PC-9 (cell line): ENCODE results near the gene MLXIP. TPM values are rescaled to one million over a fixed set of nuclear protein-coding genes. Genes with fewer than 3 reads are reported as not detected.
"Not testable (repeated sequence)": the region's sequence is repeated elsewhere in the genome, so short reads cannot be mapped to it uniquely, and the experiment has no call there.

ENCODE experiments used
- BruUV-seq: library from RNA; stranded (reverse); fragments of 400-500 nt; replicated peaks from 2 replicates; lab custom pipeline; 2021; lab: Mats Ljungman, UMichigan
- CTCF ChIA-PET: fragments of 300-600 bp; sonication (Branson Sonifier 250); formaldehyde crosslinking; loops from one replicate; lab custom pipeline; 2022; ENCODE audit warnings: antibody characterized with exemption; lab: Charles Lee
- POLR2A ChIA-PET: fragments of 300-600 bp; sonication (Branson Sonifier 250); formaldehyde crosslinking; loops from one replicate; lab custom pipeline; 2022; ENCODE audit warnings: antibody characterized with exemption; ENCODE audit not compliant: unreplicated experiment; lab: Charles Lee
- DNase-seq, 2 experiments: peaks; one replicate each; pipeline versions ENCODE4 v3.0.0 to v3.0.0-alpha.2; 2015 to 2022; ENCODE audit warnings: mixed read lengths in 1 of 2
- H2AFZ ChIP-seq: fragments of 200-600 bp; sonication (generic); 2 replicates; pipeline ENCODE4 v1.8.1; 2017; ENCODE audit warnings: antibody characterized with exemption
- H3F3A ChIP-seq: fragments of 200-600 bp; sonication (generic); 2 replicates; pipeline ENCODE4 v1.8.1; 2017; ENCODE audit warnings: antibody characterized with exemption, mild to moderate bottlenecking, low read depth; ENCODE audit not compliant: insufficient read depth
- H3K27ac ChIP-seq: fragments of 200-600 bp; sonication (generic); 2 replicates; pipeline ENCODE4 v1.6.1; 2016; ENCODE audit warnings: mixed run types
- H3K27me3 ChIP-seq: fragments of 200-600 bp; sonication (generic); 2 replicates; pipeline ENCODE4 v1.6.1; 2016; ENCODE audit warnings: low read depth, mixed run types; ENCODE audit not compliant: insufficient read depth
- H3K36me3 ChIP-seq: fragments of 200-600 bp; sonication (generic); 2 replicates; pipeline ENCODE4 v1.6.1; 2016; ENCODE audit warnings: low read depth, mixed run types
- H3K4me1 ChIP-seq: fragments of 200-600 bp; sonication (generic); replicated peaks from 2 replicates; pipeline ENCODE4 v1.6.1; 2016; ENCODE audit warnings: mixed run types; ENCODE audit not compliant: insufficient read depth
- H3K4me2 ChIP-seq: fragments of 200-600 bp; sonication (generic); 2 replicates; pipeline ENCODE4 v1.6.1; 2017; ENCODE audit warnings: mixed run types
- H3K4me3 ChIP-seq: fragments of 200-600 bp; sonication (generic); 2 replicates; pipeline ENCODE4 v1.6.1; 2016; ENCODE audit warnings: mixed run types
- H3K79me2 ChIP-seq: fragments of 200-600 bp; sonication (generic); 2 replicates; pipeline ENCODE4 v1.6.1; 2017; ENCODE audit warnings: low read depth, mixed run types
- H3K9me2 ChIP-seq: fragments of 200-600 bp; sonication (generic); 2 replicates; pipeline ENCODE4 v1.8.1; 2017; ENCODE audit warnings: mild to moderate bottlenecking; ENCODE audit not compliant: insufficient read depth
- H3K9me3 ChIP-seq: fragments of 200-600 bp; sonication (generic); 2 replicates; pipeline ENCODE4 v1.8.1; 2016; ENCODE audit warnings: low read depth; ENCODE audit not compliant: insufficient read depth
- H4K20me1 ChIP-seq: fragments of 200-600 bp; sonication (generic); 2 replicates; pipeline ENCODE4 v1.8.1; 2017; ENCODE audit not compliant: insufficient read depth
- CTCF ChIP-seq: fragments of 200-600 bp; sonication (generic); conservative IDR thresholded peaks from 2 replicates; pipeline ENCODE4 v1.6.1; 2017; ENCODE audit warnings: mixed run types, antibody characterized with exemption, mild to moderate bottlenecking, moderate library complexity
- EZH2 ChIP-seq: fragments of 200-600 bp; sonication (generic); IDR thresholded peaks from 2 replicates; pipeline ENCODE4 v1.8.0; 2017; ENCODE audit warnings: antibody characterized with exemption, low read depth
- intact Hi-C: fragments of 100-400 bp; cut with micrococcal nuclease; formaldehyde crosslinking; loops from one replicate; pipeline ENCODE4 v1.10.0; 2022; ENCODE audit not compliant: unreplicated experiment
- total RNA-seq: library from RNA; stranded (reverse); gene quantifications from 2 replicates; pipeline ENCODE4 v1.2.3, GENCODE V29; 2021

Gene MLXIP
- total RNA-seq, 1 experiment from 2014 or later, result 83.3 TPM

- Histone ChIP-seq H3K4me1 (peaks cover 38% of the 10 kb centered on the region), H3K9me3 (no peaks in the 10 kb centered on the region), H3K4me3 (no peak overlapping the region), H3K4me2 (no peak overlapping the region), H3F3A (peaks cover 18% of the 10 kb centered on the region; the same call in 1 of the 2 replicates), H2AFZ (no peak overlapping the region), H4K20me1 (peaks cover 18% of the 10 kb centered on the region), H3K79me2 (peaks cover 81% of the 10 kb centered on the region), H3K27me3 (no peaks in the 10 kb centered on the region), H3K27ac (no peak overlapping the region), H3K9me2 (no peaks in the 10 kb centered on the region), H3K36me3 (no peaks in the 10 kb centered on the region)
- BruUV-seq, result no TSS peak
- POLR2A ChIA-PET, result no interaction called here
- TF ChIP-seq CTCF (no peak), EZH2 (no peak)
- no peak for DNase-seq
- CTCF ChIA-PET, result interaction anchor here (0.6 to 1.4 kb wide), 2 partner anchors 22 to 528 kb away, joined by 4 to 7 read pairs; no protein-coding TSS in a partner anchor
- intact Hi-C loops, result no loop called here
These were observed 22.0 kb downstream of the MLXIP start for GRCh38 chr12:122100568-122100967.

GRCh38 chr12:122102331-122102730 is 23.8 kb downstream of the MLXIP start:
- Histone ChIP-seq H3K9me2 (no peaks in the 10 kb centered on the region), H3K79me2 (peaks cover 82% of the 10 kb centered on the region), H3K9me3 (no peaks in the 10 kb centered on the region), H3K27me3 (no peaks in the 10 kb centered on the region), H3K36me3 (no peaks in the 10 kb centered on the region), H3K27ac (no peak overlapping the region), H3K4me2 (no peak overlapping the region), H2AFZ (no peak overlapping the region), H3F3A (peaks cover 9% of the 10 kb centered on the region; the same call in 1 of the 2 replicates), H3K4me3 (no peak overlapping the region), H3K4me1 (peaks cover 28% of the 10 kb centered on the region), H4K20me1 (peaks cover 7% of the 10 kb centered on the region)
- CTCF ChIA-PET, result no interaction called here
- no TSS peak for BruUV-seq
- intact Hi-C loops, result no loop called here
- no peak for DNase-seq
- POLR2A ChIA-PET, result no interaction called here
- no peak for TF ChIP-seq CTCF

- ChIA-PET CTCF (no interaction called here), POLR2A (no interaction called here)
- intact Hi-C loops, result no loop called here
- Histone ChIP-seq H3K36me3 (no peaks in the 10 kb centered on the region), H3K9me3 (no peaks in the 10 kb centered on the region), H2AFZ (no peak overlapping the region), H3K4me3 (no peak overlapping the region), H3K27me3 (no peaks in the 10 kb centered on the region), H3K4me1 (peaks cover 12% of the 10 kb centered on the region), H3K79me2 (peaks cover 85% of the 10 kb centered on the region), H3K4me2 (no peak overlapping the region), H4K20me1 (peaks cover 6% of the 10 kb centered on the region; the same call in 1 of the 2 replicates), H3K9me2 (no peaks in the 10 kb centered on the region), H3K27ac (no peak overlapping the region), H3F3A (peaks cover 21% of the 10 kb centered on the region)
- no TSS peak for BruUV-seq
- DNase-seq, result no peak
- TF ChIP-seq EZH2 (no peak), CTCF (no peak)
These were observed 26.3 kb downstream of the MLXIP start for GRCh38 chr12:122104844-122105243.

- intact Hi-C loops, H3K27ac ChIP-seq, H4K20me1 ChIP-seq, H3K4me3 ChIP-seq, H3K27me3 ChIP-seq, CTCF ChIA-PET, BruUV-seq, H3K9me3 ChIP-seq, H3K9me2 ChIP-seq, POLR2A ChIA-PET, H3K36me3 ChIP-seq, H2AFZ ChIP-seq, DNase-seq, H3K4me1 ChIP-seq, H3K4me2 ChIP-seq: not testable (repeated sequence)
- H3K79me2 ChIP-seq, result peaks cover 85% of the 10 kb centered on the region
- H3F3A ChIP-seq, result peaks cover 21% of the 10 kb centered on the region
These were observed 26.9 kb downstream of the MLXIP start for GRCh38 chr12:122105496-122105895.
